Measurements from ENCODE around the gene UBE2C. TPM values are rescaled to one million over a fixed set of nuclear protein-coding genes. Genes with fewer than 3 reads are reported as not detected.

The UBE2C gene
- total and polyA plus RNA-seq, 2 donors (not counting 1 experiment from before 2014, with no cell fraction given) = 12.9 to 23.7 TPM

DNA sequence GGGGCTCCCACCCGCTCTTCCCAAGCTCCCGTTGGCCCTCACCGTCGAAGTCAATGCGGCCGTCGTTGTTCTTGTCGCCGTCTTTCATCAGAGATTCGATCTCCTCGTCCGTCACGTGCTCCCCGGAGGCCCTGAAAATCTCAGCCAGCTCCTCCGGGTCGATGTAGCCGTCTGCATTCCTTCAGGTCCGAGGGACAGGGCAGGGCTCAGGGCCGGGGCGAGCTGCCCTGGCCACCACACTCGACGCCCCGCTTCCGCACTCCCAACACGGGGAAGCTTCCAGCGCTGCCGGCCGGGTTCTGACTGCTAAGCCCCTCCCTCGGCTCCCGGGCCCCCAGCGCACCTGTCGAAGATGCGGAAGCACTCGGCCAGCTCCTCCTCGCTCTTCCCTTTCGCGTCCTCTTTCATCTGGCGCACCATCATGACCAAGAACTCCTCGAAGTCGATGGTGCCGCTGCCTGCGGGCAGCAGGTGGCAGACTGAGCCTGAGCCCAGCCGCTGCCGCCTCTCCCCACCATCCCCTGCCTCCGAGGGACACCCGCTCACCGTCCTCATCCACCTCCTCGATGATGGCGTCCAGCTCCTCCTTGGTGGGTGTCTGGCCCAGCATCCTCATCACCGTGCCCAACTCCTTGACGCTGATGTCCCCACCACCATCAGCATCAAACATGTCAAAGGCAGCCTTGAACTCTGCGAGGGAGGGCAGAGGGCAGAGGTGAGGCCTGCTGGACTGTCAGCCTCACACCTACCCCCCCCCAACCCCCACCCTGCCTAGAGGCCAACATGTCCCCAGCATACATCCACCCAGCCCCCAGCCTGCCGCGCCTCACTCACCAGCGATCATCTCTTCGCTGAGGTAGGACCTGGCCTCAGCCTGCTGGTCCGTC lies 11.7 kb downstream of the UBE2C start:
- no peaks in the 10 kb centered on the region for H3K9me3 ChIP-seq (ENCODE audit: control insufficient read depth, insufficient read depth, low read depth, low read length)
- peak; percentile 31 to 45 for DNase-seq (ENCODE audit: low read depth in 2 of 2)
- H3K27me3 ChIP-seq (ENCODE audit: control insufficient read depth, insufficient read depth, low read length) = peaks cover 5% of the 10 kb centered on the region
- no peak for TF ChIP-seq EZH2 (IDR thresholded peaks at IDR 0.05; ENCODE audit: low read length, missing control alignments)
- TF ChIP-seq, protein P1, sequence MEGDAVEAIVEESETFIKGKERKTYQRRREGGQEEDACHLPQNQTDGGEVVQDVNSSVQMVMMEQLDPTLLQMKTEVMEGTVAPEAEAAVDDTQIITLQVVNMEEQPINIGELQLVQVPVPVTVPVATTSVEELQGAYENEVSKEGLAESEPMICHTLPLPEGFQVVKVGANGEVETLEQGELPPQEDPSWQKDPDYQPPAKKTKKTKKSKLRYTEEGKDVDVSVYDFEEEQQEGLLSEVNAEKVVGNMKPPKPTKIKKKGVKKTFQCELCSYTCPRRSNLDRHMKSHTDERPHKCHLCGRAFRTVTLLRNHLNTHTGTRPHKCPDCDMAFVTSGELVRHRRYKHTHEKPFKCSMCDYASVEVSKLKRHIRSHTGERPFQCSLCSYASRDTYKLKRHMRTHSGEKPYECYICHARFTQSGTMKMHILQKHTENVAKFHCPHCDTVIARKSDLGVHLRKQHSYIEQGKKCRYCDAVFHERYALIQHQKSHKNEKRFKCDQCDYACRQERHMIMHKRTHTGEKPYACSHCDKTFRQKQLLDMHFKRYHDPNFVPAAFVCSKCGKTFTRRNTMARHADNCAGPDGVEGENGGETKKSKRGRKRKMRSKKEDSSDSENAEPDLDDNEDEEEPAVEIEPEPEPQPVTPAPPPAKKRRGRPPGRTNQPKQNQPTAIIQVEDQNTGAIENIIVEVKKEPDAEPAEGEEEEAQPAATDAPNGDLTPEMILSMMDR (conservative IDR thresholded peaks at IDR 0.05 in 1 of 2, IDR thresholded peaks at IDR 0.05 in 1 of 2; ENCODE audit: low read depth in 1 of 2, low read length in 2 of 2) = peak; percentile 23 to 49
- H3K4me1 ChIP-seq (ENCODE audit: control insufficient read depth, extremely low read depth, insufficient read depth, low read length) = peaks cover 15% of the 10 kb centered on the region
- peak overlapping the region; percentile 51 for H3K4me2 ChIP-seq (ENCODE audit: extremely low read depth, insufficient read depth, low read length)
- no peaks in the 10 kb centered on the region for H3K79me2 ChIP-seq (ENCODE audit: control insufficient read depth, insufficient read depth, low read length)
- no peak overlapping the region for H3K27ac ChIP-seq (ENCODE audit: insufficient read depth, low read length)
- H3K36me3 ChIP-seq (ENCODE audit: control insufficient read depth, insufficient read depth, low read length) = no peaks in the 10 kb centered on the region
- no peak overlapping the region for H3K9ac ChIP-seq (ENCODE audit: insufficient read depth, low read length)
- H4K20me1 ChIP-seq (ENCODE audit: control insufficient read depth, extremely low read depth, insufficient read depth, low read length) = no peaks in the 10 kb centered on the region
- H3K4me3 ChIP-seq (replicated peaks in 1 of 4; ENCODE audit: control extremely low read depth in 1 of 4, insufficient read depth in 1 of 4, low read depth in 3 of 4, low read length in 4 of 4) = no peak overlapping the region
- H2AFZ ChIP-seq (ENCODE audit: low read length) = peak overlapping the region; percentile 10

GRCh38 chr20:45826381-45827019 lies 14.1 kb downstream of the UBE2C start:
- peak overlapping the region; percentile 68 for H2AFZ ChIP-seq (ENCODE audit: low read length)
- TF ChIP-seq, protein P1 (conservative IDR thresholded peaks at IDR 0.05 in 1 of 2, IDR thresholded peaks at IDR 0.05 in 1 of 2; ENCODE audit: low read depth in 1 of 2, low read length in 2 of 2) = no peak
- peak in 1 of 2 donors; percentile 58 for DNase-seq (ENCODE audit: low read depth in 2 of 2)
- peaks cover 5% of the 10 kb centered on the region for H3K27me3 ChIP-seq (ENCODE audit: control insufficient read depth, insufficient read depth, low read length)
- H3K9ac ChIP-seq (ENCODE audit: insufficient read depth, low read length) = no peak overlapping the region
- H3K9me3 ChIP-seq (ENCODE audit: control insufficient read depth, insufficient read depth, low read depth, low read length) = no peaks in the 10 kb centered on the region
- H3K36me3 ChIP-seq (ENCODE audit: control insufficient read depth, insufficient read depth, low read length) = no peaks in the 10 kb centered on the region
- no peak overlapping the region for H3K4me3 ChIP-seq (replicated peaks in 1 of 4; ENCODE audit: control extremely low read depth in 1 of 4, insufficient read depth in 1 of 4, low read depth in 3 of 4, low read length in 4 of 4)
- no peaks in the 10 kb centered on the region for H4K20me1 ChIP-seq (ENCODE audit: control insufficient read depth, extremely low read depth, insufficient read depth, low read length)
- H3K4me1 ChIP-seq (ENCODE audit: control insufficient read depth, extremely low read depth, insufficient read depth, low read length) = peaks cover 15% of the 10 kb centered on the region
- H3K4me2 ChIP-seq (ENCODE audit: extremely low read depth, insufficient read depth, low read length) = no peak overlapping the region
- peak overlapping the region; percentile 34 for H3K27ac ChIP-seq (ENCODE audit: insufficient read depth, low read length)
- no peaks in the 10 kb centered on the region for H3K79me2 ChIP-seq (ENCODE audit: control insufficient read depth, insufficient read depth, low read length)

DNA sequence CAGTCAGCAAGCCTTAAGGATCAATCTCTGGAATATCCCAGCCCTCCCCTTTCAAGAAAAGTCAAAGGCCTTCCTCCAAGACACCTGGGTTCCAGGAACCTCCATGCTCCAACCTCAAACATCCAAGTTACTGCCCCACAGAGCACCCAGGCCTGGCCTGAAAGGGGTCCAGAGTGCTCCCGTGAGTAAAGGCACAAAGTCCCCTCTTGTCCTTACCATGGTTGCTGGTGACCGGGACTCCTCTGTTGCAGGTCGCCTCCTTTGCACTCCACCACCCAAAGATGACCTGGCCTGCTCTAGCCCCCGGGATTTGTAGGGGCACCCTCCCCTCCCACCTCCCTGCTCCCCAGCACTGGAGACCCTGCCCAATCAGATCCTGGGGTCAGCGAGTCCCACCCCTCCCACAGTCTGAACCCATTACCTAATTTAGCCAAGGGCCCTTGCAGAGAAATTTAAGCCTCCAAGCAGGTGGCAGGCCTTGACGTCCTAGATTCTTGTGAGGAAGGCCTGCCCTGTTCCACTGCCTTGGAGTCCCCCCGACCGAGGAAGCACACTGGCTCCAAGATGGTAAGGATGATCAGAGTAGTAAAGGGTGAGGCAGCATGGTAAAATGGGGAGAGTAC lies 14.7 kb downstream of the UBE2C start, which contains the start of gene TNNC2:
TSS of gene TNNC2 (minus strand) at position 283 of the 623 bp plus-strand sequence. CDS start at position 219, 64 bp downstream.
- H3K79me2 ChIP-seq (ENCODE audit: control insufficient read depth, insufficient read depth, low read length) = no peaks in the 10 kb centered on the region
- peak within 1 kb of the TSS; percentile 68 for H2AFZ ChIP-seq (ENCODE audit: low read length)
- no peak within 1 kb of the TSS for H3K9ac ChIP-seq (ENCODE audit: insufficient read depth, low read length)
- peak within 1 kb of the TSS; percentile 34 for H3K27ac ChIP-seq (ENCODE audit: insufficient read depth, low read length)
- H3K4me2 ChIP-seq (ENCODE audit: extremely low read depth, insufficient read depth, low read length) = no peak within 1 kb of the TSS
- H3K4me1 ChIP-seq (ENCODE audit: control insufficient read depth, extremely low read depth, insufficient read depth, low read length) = peaks cover 15% of the 10 kb centered on the region
- TF ChIP-seq EZH2 (IDR thresholded peaks at IDR 0.05; ENCODE audit: low read length, missing control alignments) = no peak
- TF ChIP-seq, protein P1 (conservative IDR thresholded peaks at IDR 0.05 in 1 of 2, IDR thresholded peaks at IDR 0.05 in 1 of 2; ENCODE audit: low read depth in 1 of 2, low read length in 2 of 2) = no peak
- no peak within 1 kb of the TSS for H3K4me3 ChIP-seq (replicated peaks in 1 of 4; ENCODE audit: control extremely low read depth in 1 of 4, insufficient read depth in 1 of 4, low read depth in 3 of 4, low read length in 4 of 4)
- no peak for DNase-seq (ENCODE audit: low read depth in 2 of 2)
- no peaks in the 10 kb centered on the region for H4K20me1 ChIP-seq (ENCODE audit: control insufficient read depth, extremely low read depth, insufficient read depth, low read length)
- H3K9me3 ChIP-seq (ENCODE audit: control insufficient read depth, insufficient read depth, low read depth, low read length) = no peaks in the 10 kb centered on the region
- peaks cover 5% of the 10 kb centered on the region for H3K27me3 ChIP-seq (ENCODE audit: control insufficient read depth, insufficient read depth, low read length)
- no peaks in the 10 kb centered on the region for H3K36me3 ChIP-seq (ENCODE audit: control insufficient read depth, insufficient read depth, low read length)

Measured in fibroblast of lung (primary cell).